Activated T-cell treated with anti-CD3 and anti-CD28 coated beads for 24 hours (primary cell): Measurements from ENCODE around the gene MEIKIN.

Experiments used
- DNase-seq: peaks from one replicate; pipeline ENCODE4 v3.0.0-alpha.2; 2020; ENCODE audit warnings: low read depth

Gene MEIKIN

GRCh38 chr5:131769336-131769735 lies 176.1 kb downstream of the MEIKIN start:
- DNase-seq: no peak

- no peak for DNase-seq
Measured at GRCh38 chr5:131767891-131768290, 177.6 kb downstream of the MEIKIN start.

- DNase-seq: no peak
Measured at GRCh38 chr5:131766689-131767088, 178.8 kb downstream of the MEIKIN start.

GRCh38 chr5:131765261-131765660 lies 180.2 kb downstream of the MEIKIN start:
- DNase-seq: no peak

- DNase-seq: no peak
Measured at GRCh38 chr5:131763968-131764367, 181.5 kb downstream of the MEIKIN start.

GRCh38 chr5:131760793-131761192 lies 184.7 kb downstream of the MEIKIN start:
- DNase-seq: no peak

GRCh38 chr5:131759704-131760103 lies 185.8 kb downstream of the MEIKIN start:
- DNase-seq: no peak

- no peak for DNase-seq
Measured at GRCh38 chr5:131758520-131758900, 187.0 kb downstream of the MEIKIN start.

GRCh38 chr5:131757830-131758519 lies 187.5 kb downstream of the MEIKIN start:
- DNase-seq: no peak
